ENCODE results near the gene TLE1.

DNA sequence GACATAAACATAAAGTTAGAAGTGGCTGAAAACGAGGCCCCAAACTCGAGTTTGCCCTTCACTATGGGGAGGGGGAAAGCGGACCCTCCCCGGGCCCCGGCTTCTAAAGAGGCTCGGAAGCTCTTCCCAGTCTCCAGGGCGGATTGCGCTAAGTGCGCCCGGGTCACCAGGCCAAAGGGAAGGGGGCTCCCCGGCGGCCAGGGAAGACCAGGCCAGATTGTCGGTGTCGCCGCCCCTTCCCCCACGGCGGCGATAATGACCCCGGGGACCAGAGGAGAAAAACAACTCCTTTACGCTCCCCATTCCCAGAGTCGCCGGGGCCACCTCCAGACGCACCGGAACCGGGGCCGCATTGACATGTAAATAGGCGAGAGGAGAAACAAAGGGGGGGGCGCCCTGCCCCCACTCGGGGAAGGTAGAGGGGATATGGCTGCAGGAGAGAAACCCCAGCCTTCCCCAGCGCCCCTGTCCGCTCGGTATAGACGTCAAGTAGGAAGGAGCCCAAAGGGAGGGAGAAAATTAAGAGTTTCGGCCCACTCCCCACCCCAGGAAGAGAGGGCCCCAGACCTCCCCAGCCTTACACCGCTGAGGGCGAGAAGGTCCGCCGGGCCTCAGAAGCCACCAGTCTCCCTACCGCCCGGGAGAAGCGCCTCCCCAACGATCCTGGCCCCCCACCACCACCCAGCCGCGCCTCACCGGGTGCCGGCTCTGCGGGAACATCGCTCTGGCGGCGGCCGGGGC, 1.7 kb downstream of the TLE1 start:
- TF ChIP-seq EZH2 (IDR thresholded peaks at IDR 0.05), result no peak
- TF ChIP-seq POLR2AphosphoS5 (IDR thresholded peaks at IDR 0.05; ENCODE audit: borderline replicate concordance, low read depth, low read length), result no peak
